Measurements from ENCODE around the gene STAT6. TPM values are rescaled to one million over a fixed set of nuclear protein-coding genes. Genes with fewer than 3 reads are reported as not detected.

Gene STAT6
- total and polyA plus RNA-seq, 2 of the 8 experiments (the other 6 are each of a cell fraction or from before 2014, with no cell fraction given) = 32.9 to 38.7 TPM

GRCh38 chr12:57090490-57090889, 20.7 kb downstream of the STAT6 start:
- no peak overlapping the region for H2BK15ac ChIP-seq (ENCODE audit: low read length)

More at GRCh38 chr12:57090490-57090889, 20.7 kb downstream of the STAT6 start:
- 0 out of 2 replicates have a peak overlapping the region, but pooled peaks have one; percentile 26 for H2AK5ac ChIP-seq (ENCODE audit: low read depth, low read length)
- H3K18ac ChIP-seq (ENCODE audit: extremely low read depth, low read length) = no peak overlapping the region
- H3K36me3 ChIP-seq (ENCODE audit: control insufficient read depth in 2 of 4, insufficient read depth in 4 of 4, low read length in 3 of 4) = peaks cover 9 to 27% (median 12%) of the 10 kb centered on the region in 4 experiments
- H3K27ac ChIP-seq (ENCODE audit: low read depth, low read length) = no peak overlapping the region
- WGBS, 2 experiments (ENCODE audit: extremely low coverage in 1 of 2, insufficient coverage in 1 of 2, insufficient read length in 1 of 2, insufficient replicate concordance in 2 of 2, low coverage in 1 of 2, low lambda C conversion rate in 2 of 2, missing lambda C conversion rate in 1 of 2) = 78% methylated on average over 6 of the region's 6 CpGs; no CpG with 5 or more reads in 1 of the 2 experiments
- H4K91ac ChIP-seq (replicated peaks; ENCODE audit: insufficient read length, low read length) = no peak overlapping the region
- peaks cover 0 to 34% (median 24%) of the 10 kb centered on the region in 4 experiments; a peak in 6 of 7 replicates for H3K4me1 ChIP-seq (replicated peaks in 1 of 4; ENCODE audit: control insufficient read depth in 3 of 4, insufficient read depth in 4 of 4, low read length in 3 of 4)
- H3K23me2 ChIP-seq (ENCODE audit: low read depth, low read length) = peaks cover 25% of the 10 kb centered on the region
- peaks cover 4 to 11% of the 10 kb centered on the region in 2 experiments for H4K20me1 ChIP-seq (replicated peaks in 1 of 2; ENCODE audit: control insufficient read depth in 1 of 2, insufficient read depth in 2 of 2, low read length in 2 of 2)
- no peak for TF ChIP-seq FOSL1 (IDR thresholded peaks at IDR 0.05; ENCODE audit: insufficient read depth, low read depth, low read length)
- ChIA-PET CTCF (ENCODE audit: partially characterized antibody) (interaction anchor here (0.5 to 14.0 kb wide), 15 partner anchors 11 to 454 kb away, joined by 3 to 325 read pairs (median 5); partner anchors contain the start of genes GLI1, MYO1A, NEMP1 and STAT6), POLR2A (ENCODE audit: partially characterized antibody) (interaction anchor here (0.7 to 16.5 kb wide), 9 partner anchors 8 to 139 kb away, joined by 3 to 352 read pairs (median 13); partner anchors contain the start of genes LRP1, NEMP1, SHMT2 and STAT6)
- H3K56ac ChIP-seq (replicated peaks; ENCODE audit: insufficient read length, low read depth, low read length) = no peak overlapping the region
- H3K4me3 ChIP-seq (ENCODE audit: extremely low read depth in 1 of 4, insufficient read depth in 2 of 4, low read depth in 3 of 4, low read length in 4 of 4) = peak overlapping the region; percentile 8 to 32 (median 19); a peak in 5 of 8 replicates
- no peak overlapping the region for H3K14ac ChIP-seq (ENCODE audit: insufficient read length)
- no peaks in the 10 kb centered on the region for H3K27me3 ChIP-seq (replicated peaks in 1 of 4; ENCODE audit: control insufficient read depth in 3 of 4, extremely low read depth in 1 of 4, insufficient read depth in 3 of 4, low read length in 3 of 4)
- no peak overlapping the region for H2BK20ac ChIP-seq (ENCODE audit: low read length)
- H3K9me3 ChIP-seq (ENCODE audit: insufficient read depth in 2 of 2, low read depth in 1 of 2, low read length in 1 of 2) = no peaks in the 10 kb centered on the region
- no peak for FAIRE-seq
- H2BK12ac ChIP-seq (ENCODE audit: low read depth, low read length) = no peak overlapping the region
- no peak overlapping the region for H3K9ac ChIP-seq (replicated peaks in 1 of 4; ENCODE audit: extremely low read depth in 1 of 4, low read depth in 3 of 4, low read length in 3 of 4)
- peak overlapping the region; percentile 57 to 81 for H3K4me2 ChIP-seq (ENCODE audit: insufficient read depth in 1 of 2, low read depth in 2 of 2, low read length in 2 of 2)
- no peak overlapping the region for H2AFZ ChIP-seq (ENCODE audit: low read length)
- no peak for DNase-seq (ENCODE audit: low read depth in 1 of 2, low spot score in 2 of 2)
- H3K4ac ChIP-seq (replicated peaks; ENCODE audit: insufficient read length, low read depth, low read length) = no peak overlapping the region
- no peak overlapping the region for H4K5ac ChIP-seq (ENCODE audit: insufficient read length, low read depth, low read length)
- H3K79me2 ChIP-seq (ENCODE audit: control insufficient read depth in 1 of 2, insufficient read depth in 2 of 2, low read length in 2 of 2) = peaks cover 0 to 18% of the 10 kb centered on the region in 2 experiments; a peak in 1 of 4 replicates
- H3K23ac ChIP-seq (ENCODE audit: insufficient read length) = no peak overlapping the region
- no peak overlapping the region for H4K8ac ChIP-seq (ENCODE audit: extremely low read depth, insufficient read depth, low read length)
- H2BK120ac ChIP-seq (replicated peaks; ENCODE audit: low read depth, low read length) = no peak overlapping the region
- peaks cover 4% of the 10 kb centered on the region for H3K79me1 ChIP-seq (ENCODE audit: low read depth, low read length)
- H2BK5ac ChIP-seq (ENCODE audit: low read depth, low read length) = no peak overlapping the region

All from H1 (cell line).